Measurements from ENCODE around the gene YWHAE.
"Not testable (repeated sequence)": the region's sequence is repeated elsewhere in the genome, so short reads cannot be mapped to it uniquely, and the experiment has no call there.

Gene YWHAE

DNA sequence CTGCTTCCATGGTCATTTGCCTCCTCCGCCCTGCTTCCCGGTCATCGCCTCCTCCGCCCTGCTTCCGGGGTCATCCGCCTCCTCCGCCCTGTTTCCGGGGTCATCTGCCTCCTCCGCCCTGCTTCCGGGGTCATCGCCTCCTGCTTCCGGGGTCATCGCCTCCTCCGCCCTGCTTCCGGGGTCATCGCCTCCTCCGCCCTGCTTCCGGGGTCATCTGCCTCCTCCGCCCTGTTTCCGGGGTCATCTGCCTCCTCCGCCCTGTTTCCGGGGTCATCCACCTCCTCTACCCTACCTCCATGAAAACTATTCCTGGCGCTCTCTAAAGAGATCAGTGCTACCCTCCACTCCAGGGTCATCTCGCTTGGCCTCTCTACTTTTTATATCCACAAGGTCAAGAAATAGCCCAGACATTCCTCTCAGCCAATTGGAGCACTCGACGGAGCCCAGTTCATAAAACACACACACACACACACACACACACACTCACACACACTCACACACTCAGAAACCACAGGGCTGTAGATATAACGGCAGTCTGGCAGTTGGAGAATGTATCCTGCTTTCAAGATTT is 75.7 kb downstream of the YWHAE start:
- peak; percentile 29 for DNase-seq

DNA sequence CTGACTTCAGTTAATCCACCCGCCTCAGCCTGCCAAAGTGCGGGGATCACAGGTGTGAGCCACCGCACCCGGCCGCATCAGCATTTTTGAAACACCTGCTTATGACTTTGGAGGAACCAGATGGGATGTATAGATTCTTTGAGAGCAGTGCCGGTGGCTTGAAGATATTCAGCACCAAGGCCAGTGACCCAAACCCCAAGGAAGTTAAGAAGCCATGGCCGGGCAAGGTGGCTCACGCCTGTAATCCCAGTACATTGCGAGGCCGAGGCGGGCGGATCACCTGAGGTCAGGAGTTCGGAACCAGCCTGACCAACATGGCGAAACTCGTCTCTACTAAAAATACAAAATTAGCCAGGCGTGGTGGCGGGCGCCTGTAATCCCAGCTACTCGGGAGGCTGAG is 76.7 kb downstream of the YWHAE start:
- DNase-seq = no peak

DNA sequence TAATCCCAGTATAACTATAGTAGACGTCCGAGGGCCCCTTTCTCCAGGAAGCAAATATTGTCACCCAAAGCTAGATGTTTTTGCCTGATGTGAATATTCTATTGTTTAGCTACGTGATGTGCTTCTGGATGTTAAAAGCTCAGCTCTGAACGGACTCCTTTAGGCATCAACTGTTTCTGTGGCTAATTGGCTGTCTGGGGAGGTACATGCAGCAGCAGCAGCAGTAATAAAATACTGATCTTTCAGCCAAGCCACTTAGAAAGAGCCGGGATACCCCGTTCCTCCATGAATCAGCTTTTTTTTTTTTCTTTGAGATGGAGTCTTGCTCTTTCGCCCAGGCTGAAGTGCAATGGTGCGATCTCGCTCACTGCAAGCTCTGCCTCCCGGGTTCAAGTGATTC is 77.5 kb downstream of the YWHAE start:
- no peak for DNase-seq

DNA sequence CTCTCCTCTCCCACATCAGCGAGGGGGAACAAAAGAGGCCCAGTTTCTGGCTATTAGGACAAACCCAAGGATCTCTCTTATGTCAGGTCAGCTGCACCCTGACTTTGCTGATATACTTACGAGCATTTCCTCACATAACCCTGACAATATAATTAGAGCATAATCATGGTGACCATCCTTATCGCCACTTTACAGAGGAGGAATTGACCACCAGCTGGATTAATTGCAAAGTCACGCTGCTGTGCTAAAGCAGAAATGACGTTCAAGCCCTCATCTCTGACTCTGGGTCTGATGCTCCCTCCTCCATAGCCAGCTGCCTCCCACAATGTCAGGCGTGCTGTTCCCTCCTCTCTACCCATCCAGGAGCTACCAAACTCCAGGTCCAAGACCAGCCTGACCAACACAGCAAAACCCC is 78.0 kb downstream of the YWHAE start:
- no peak for DNase-seq

DNA sequence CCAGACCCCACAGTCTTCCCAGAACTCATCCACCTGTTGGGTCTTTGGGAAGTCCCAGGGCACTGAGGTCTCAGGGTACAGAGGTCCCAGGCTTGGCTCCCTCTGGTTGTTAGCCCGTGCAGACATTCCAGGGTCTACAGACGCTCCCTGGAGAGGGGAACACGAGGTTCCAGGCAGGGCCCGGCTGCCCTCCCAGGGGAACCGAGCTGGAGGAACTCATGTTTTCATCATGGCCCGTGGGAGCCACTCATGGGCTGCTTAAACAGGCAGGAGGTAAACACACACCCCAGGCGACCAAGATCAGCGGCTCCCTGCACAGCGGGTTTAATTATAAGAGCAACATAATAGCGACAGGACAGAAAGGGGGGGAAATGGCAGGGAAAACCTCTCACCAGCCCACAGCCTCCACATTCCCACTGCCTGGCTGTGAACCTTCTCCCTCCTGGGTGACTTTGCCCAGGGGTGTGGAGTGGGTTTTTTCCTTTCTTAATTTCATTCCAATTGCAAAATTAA is 84.1 kb downstream of the YWHAE start:
- DNase-seq = no peak

DNA sequence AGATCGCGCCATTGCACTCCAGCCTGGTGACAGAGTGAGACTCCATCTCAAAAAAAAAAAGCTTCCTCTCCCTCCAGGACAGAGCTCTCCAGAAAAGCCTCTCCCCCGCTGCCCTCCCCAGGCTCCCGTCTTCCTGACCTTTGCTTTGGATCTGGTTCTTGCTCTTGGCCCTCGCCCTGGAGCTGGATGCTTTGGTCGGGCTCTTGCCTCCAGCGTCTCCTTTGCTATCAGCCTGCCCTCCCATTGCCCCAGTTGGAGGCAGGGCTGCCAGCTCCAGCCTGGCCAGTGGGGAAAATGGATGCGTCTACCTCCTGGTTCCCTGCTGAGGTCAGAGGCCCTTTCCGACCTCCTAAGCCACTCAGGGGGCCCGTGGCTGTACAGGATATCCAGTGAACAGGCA is 84.6 kb downstream of the YWHAE start:
- no peak for DNase-seq

GRCh38 chr17:1313270-1314005 is 86.6 kb downstream of the YWHAE start:
- no peak for DNase-seq

GRCh38 chr17:1312261-1312870 is 87.7 kb downstream of the YWHAE start:
- no peak for DNase-seq

DNA sequence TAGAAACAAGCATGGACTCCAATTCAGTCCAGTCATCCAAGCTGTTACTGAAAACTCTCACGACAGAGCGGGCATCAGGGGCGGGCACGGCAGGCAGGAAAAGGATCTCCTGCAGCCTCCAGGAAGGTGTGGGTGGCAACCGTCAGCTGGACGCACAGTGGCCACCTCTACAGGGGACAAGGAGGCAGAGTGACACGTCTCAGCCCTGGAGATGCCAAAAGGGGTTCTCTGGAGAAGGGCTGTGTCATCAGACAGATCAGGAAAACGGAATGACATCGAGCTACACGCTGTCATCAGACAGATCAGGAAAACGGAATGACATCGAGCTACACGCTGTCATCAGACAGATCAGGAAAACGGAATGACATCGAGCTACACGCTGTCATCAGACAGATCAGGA is 92.2 kb downstream of the YWHAE start:
- DNase-seq = not testable (repeated sequence)

DNA sequence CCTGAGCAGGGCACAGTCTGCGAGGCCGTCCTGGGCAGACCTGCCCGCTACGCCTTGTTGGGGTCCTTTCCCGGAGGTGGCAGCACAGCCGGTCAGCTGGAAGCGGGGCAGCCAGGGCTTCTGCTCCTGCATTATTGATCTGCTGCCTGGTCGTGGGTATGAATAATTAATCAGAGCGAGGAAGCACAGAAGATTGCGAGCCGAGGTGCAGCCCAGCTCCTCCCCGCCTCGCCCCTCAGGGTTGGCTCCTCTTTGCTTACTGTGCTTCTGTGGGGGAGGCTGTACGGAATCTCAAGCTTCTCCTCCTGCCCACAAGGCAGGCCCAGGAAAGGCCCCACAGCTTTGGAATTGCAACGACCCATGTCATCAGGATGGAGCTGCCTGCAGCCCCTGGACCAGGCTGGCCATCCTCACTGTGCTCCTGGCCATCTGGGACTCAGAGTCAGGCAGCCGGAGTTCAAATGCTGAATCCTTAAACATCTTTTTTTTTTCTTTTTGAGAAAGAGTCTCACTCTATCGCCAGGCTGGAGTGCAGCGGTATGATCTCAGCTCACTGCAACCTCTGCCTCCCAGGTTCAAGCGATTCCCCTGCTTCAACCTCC is 95.0 kb downstream of the YWHAE start:
- no peak for DNase-seq

GRCh38 chr17:1304522-1304921 is 95.5 kb downstream of the YWHAE start:
- no peak for DNase-seq

DNA sequence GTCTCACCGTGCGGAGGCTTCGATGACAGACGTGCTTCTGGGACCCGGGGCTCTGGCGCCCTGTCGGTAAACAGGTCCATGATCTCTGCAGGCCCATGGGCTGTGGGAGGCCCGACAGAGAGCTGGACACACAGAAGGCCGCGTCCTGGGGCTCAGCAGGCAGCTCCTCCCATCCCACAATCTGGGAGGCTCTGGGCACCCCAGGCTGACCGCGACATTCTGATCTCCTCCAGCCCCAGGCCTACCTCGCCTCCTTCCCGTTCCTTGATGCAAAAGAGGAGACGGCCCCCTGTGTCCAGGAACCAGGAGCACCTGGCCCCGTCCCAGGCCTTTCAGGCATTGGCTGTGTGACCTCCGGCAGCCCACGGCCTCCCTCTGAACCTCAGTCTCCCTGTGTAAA is 97.3 kb downstream of the YWHAE start:
- no peak for DNase-seq

DNA sequence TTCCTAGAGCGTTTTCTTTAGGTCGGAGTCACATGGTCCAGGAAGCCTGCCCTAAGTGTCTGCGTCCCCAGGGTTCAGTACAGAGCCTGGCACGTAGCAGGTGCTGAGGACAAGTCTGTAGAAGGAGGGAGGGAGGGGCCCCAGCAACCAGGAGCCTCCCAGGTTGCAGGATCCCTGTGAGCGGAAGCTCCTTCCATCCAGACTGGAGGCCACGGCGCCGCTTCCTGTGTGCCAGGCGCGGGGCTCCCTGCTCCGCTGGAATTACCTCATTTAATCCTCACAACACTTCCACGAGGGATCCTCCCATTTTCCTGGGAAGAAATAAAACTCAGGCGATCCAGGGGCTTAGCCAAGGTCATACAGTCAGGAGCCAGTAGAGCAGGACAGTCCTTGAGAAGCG is 98.5 kb downstream of the YWHAE start:
- DNase-seq = no peak

DNA sequence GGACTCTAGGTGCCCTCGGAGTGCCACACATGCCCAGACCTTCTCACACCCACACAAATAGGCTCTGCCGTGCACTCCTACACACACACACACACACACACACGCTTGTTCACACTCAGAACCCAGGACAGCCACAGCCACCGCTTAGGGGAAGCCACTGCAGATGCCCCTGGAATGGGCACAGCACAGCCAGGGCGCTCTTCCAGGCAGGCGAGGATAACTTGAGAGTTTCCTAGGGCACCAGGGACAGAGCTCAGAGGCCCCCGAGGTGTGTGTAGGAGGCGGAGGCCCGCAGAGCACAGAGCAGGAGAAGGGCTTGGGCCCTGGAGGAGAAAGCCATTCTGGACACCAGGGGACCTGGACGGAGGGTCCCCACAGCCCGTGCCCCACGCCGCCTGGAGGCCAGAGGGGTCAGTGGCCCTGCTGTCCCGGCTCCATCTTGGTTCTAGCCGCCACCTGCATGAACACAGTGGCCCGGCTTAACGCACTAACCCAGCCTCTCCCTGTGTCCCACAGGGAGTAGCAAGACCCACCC is 99.6 kb downstream of the YWHAE start:
- no peak for DNase-seq

DNA sequence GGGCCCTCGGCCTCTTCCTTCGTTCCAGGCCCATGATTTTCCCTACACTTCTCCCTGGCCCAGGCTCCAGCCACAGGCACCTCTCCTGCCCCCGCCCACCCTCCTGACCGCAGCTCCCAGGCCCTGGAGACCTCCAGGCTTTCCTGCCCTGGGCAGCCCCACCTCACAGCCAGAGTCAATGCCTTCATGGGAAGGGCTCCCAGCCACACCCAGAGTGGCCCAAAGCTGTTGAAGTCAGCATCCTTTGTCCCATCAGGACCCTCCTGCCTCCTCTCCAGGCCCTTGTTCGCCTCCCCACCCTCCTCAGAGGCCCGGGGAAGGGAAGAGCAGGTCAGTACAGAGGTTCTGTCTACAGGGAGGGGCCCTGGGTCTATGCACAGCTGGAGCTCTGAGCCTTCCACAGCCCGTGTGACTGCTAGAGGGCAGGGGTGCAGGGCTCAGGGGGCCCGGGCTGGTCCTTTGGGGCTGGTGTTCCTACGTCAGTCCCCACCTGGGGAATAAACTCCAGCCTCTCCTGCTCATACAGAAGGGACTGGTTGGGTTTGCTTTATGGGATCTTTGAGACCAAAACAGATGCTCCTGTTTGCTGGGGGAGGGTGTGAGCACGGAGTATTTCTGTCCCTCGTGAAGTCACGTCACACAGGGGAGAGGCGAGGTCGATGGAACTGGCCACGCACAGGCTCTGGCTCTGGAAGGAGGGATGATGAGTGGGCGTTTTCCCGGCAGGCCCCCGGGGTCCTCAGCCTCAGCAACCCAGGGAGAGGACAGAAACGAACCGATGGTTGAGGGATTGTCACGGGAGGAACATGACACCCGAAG is 100.3 kb downstream of the YWHAE start:
- DNase-seq = no peak

DNA sequence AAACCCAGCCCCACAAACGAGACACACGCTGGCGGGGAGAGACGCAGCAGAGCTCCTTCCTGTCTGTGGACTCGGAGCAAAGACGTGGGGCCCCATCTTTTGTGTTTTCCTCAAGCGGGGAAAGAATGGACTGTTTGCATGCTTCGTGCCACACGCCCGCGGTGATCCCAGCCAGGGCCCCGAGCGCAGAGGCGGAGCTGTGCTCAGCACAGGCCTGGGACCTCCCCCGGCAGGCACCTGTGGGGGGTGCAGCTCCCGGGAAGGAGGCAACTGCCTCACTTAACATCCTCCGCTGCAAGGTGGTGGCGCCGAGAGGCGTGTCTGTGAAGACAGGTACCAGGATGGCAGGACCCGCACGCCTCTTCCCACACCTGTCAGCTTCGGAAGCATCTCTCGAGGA is 101.4 kb downstream of the YWHAE start:
- DNase-seq = peak; percentile 69
